Skeletal muscle tissue (tissue), 4 donors: Measurements from ENCODE around the gene RPL5. TPM values are rescaled to one million over a fixed set of nuclear protein-coding genes. Genes with fewer than 3 reads are reported as not detected.

ENCODE experiments used
- H3K27ac ChIP-seq: one replicate; pipeline ENCODE4 v1.7.0; 2013; ENCODE audit warnings: mild to moderate bottlenecking, low read depth, low read length, inconsistent platforms
- H3K27me3 ChIP-seq, 3 donors: one replicate each; pipeline ENCODE4 v1.7.0; 2013; ENCODE audit warnings: low read length in 3 of 3; ENCODE audit not compliant: control insufficient read depth in 3 of 3, insufficient read depth in 3 of 3
- H3K36me3 ChIP-seq, 3 donors: one replicate each; pipeline ENCODE4 v1.7.0; 2013; ENCODE audit warnings: low read length in 3 of 3; ENCODE audit not compliant: control insufficient read depth in 3 of 3, insufficient read depth in 3 of 3
- H3K4me1 ChIP-seq, 3 donors: one replicate each; pipeline ENCODE4 v1.7.0; 2013; ENCODE audit warnings: low read length in 3 of 3, mild to moderate bottlenecking in 3 of 3; ENCODE audit not compliant: control insufficient read depth in 3 of 3, insufficient read depth in 3 of 3
- H3K4me3 ChIP-seq, 3 donors: one replicate each; pipeline ENCODE4 v1.7.0; 2013; ENCODE audit warnings: low read length in 3 of 3
- H3K9ac ChIP-seq, 3 donors: one replicate each; pipeline ENCODE4 v1.7.0; 2013; ENCODE audit warnings: low read length in 3 of 3, mild to moderate bottlenecking in 3 of 3, moderate library complexity in 2 of 3, low read depth in 1 of 3
- H3K9me3 ChIP-seq, 3 donors: one replicate each; pipeline ENCODE4 v1.7.0; 2013; ENCODE audit warnings: low read length in 3 of 3; ENCODE audit not compliant: control insufficient read depth in 3 of 3
- total RNA-seq: library from RNA; depleted of rRNA; stranded (reverse); fragments of >200 nt; gene quantifications from one replicate; pipeline ENCODE4 v1.2.3, GENCODE V29; 2014
- donor health status: Osteomylitis.

Gene RPL5
- total RNA-seq, 1 donor from 2014 or later, result 1,925 TPM

DNA sequence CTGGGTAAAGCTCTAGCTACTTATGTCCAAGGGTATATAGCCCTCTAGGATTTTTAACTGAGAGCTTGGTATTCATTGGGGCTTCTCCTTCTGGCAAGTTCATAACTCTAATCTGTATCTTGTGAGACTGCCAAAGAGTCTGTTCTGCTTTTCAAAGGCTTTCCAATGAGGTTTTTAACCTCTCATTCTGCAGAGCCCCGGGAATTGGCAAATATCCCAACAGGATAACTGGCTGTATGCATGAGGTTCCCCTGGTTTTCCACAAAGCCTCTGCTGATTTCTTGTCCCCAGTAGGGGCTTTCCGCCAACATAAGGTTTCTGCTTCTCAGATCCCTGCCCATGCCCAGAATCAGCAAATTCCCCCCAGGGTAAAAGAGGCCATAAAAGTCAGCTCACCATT is 40.9 kb downstream of the RPL5 start:
- peaks cover under 1 to 6% (median 1%) of the 10 kb centered on the region in 3 donors for H3K4me1 ChIP-seq
- H3K36me3 ChIP-seq, result no peaks in the 10 kb centered on the region
- H3K9ac ChIP-seq, result no peak overlapping the region
- H3K4me3 ChIP-seq, result no peak overlapping the region
- no peaks in the 10 kb centered on the region for H3K9me3 ChIP-seq
- H3K27me3 ChIP-seq, result no peaks in the 10 kb centered on the region
- H3K27ac ChIP-seq, result no peak overlapping the region

DNA sequence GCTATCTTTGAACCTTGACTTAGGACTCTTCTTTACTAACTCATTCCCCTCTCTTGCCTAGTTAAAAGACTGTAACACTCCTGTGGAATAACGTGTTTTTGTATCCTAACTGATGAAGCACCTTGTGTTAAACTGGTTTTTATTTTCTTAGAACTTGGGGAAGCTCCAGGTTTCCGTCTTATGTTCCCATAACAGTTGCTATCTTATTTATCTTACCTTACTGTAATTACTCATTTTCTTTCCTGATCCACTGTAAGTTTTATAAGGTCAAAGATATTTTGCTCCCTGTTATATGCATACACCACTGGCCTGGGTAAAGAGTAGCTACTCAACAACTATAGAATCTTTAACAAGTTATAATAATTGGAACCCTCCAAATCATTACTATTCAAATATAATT is 43.1 kb downstream of the RPL5 start:
- Histone ChIP-seq H3K9me3 (no peaks in the 10 kb centered on the region), H3K27ac (no peak overlapping the region), H3K9ac (no peak overlapping the region), H3K4me1 (peaks cover 3 to 11% (median 3%) of the 10 kb centered on the region in 3 donors), H3K4me3 (no peak overlapping the region), H3K27me3 (no peaks in the 10 kb centered on the region), H3K36me3 (no peaks in the 10 kb centered on the region)

DNA sequence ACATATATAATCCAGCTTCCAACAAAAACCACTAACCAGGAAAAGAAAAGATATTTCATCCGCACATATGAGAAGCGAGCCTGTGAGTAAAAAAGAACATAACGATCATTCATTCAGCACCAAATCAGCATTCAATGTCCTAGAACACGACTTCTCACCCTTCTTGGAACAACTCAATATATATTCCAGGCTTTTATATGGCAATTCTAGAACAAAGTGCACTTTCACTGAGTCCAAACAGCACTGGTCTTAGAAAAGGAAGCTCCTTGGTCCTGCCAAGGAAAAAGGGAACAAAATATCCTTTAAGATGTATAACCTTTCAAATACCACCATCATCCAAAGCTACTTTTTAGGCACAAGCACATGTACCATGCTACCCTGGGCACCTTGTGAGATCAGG is 44.5 kb downstream of the RPL5 start:
- Histone ChIP-seq H3K9me3 (no peaks in the 10 kb centered on the region), H3K27ac (no peak overlapping the region), H3K4me3 (no peak overlapping the region), H3K36me3 (no peaks in the 10 kb centered on the region), H3K9ac (no peak overlapping the region), H3K4me1 (peaks cover 3 to 11% (median 3%) of the 10 kb centered on the region in 3 donors), H3K27me3 (no peaks in the 10 kb centered on the region)

DNA sequence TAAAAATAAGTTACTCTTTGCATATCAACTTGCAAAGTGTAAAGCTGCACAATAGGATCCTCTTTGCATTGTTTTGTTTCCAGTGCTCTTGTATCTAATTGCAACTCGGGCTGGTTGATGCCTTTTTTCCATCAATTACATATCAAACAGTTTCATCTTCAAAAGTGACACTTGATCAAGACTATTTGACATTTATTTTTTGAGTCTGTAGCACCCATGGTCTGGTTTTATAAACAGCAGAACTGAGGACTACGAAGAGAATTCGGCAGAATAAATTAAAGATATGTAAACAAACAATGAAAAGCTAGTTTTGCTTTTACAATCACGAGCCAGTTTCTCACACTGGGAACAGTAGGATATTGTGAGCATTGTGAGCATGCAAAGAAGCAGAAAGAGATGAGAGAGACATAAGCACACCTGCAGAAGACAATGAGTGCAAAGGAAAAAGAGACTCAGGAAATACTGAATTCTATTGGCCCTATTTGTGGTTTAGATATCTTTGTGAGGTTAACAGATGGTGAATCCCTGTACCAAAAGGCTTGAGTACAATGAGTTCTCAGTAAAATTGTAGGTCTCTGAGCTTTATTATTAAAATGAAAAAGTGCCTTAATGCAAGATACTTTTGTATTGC is 45.4 kb downstream of the RPL5 start:
- Histone ChIP-seq H3K4me1 (peaks cover 3 to 11% (median 3%) of the 10 kb centered on the region in 3 donors), H3K27ac (no peak overlapping the region)

DNA sequence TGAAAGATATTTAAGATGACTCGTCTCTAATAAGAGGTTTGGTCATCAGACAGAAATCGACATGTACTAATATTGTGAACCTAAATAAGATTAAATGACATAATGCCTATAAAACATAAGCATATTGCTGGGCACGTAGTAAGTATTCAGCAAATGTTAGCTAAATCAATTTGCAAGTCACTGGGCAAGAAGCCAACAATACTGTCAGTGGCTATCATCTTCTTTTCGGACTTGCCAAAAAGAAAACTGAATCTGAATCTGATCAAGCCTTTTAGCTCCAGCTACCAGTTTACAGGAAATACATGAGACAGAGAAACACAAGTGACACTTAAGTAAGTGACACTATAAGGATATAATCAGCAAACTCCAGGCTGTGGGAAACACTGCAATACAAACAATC is 46.0 kb downstream of the RPL5 start:
- Histone ChIP-seq H3K4me3 (no peak overlapping the region), H3K36me3 (no peaks in the 10 kb centered on the region), H3K4me1 (peaks cover 3 to 11% (median 3%) of the 10 kb centered on the region in 3 donors), H3K9me3 (no peaks in the 10 kb centered on the region), H3K27ac (no peak overlapping the region), H3K9ac (peak overlapping the region in 1 of 3 donors; percentile 54), H3K27me3 (no peaks in the 10 kb centered on the region)

More for the DNA sequence above, 45.4 kb downstream of the RPL5 start:
- Histone ChIP-seq H3K4me3 (no peak overlapping the region), H3K36me3 (no peaks in the 10 kb centered on the region), H3K9me3 (no peaks in the 10 kb centered on the region), H3K27me3 (no peaks in the 10 kb centered on the region), H3K9ac (peak overlapping the region in 1 of 3 donors; percentile 30)

DNA sequence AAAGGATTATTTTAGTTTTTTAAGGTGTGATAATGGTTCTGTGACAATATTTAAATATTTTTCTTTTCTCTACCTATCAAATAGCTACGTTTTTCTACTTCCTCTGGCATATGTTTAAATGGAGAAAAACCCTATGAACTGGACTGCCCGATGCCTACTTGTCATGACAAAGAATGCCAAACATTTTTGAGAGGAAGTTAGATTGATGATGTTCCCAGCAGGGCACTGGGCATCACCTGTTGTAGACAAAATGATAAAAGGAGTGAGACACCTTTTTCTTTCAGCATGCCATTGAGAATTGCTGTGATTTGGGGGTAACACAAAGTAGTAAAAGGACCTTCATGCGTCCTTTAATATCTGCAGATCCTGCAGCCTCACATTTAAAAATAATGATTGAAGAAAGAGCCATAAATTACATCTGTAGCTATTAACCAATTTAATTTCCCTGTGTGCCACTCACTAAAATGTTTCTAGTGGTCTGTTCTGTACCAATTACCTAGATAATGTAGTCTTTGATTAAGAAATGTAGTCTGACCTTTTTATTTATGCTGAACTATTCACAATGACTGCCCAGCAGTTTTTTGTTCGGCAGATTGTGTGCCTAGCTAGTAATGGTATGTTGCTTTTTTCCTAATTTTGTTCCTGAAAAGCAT is 47.6 kb downstream of the RPL5 start:
- Histone ChIP-seq H3K9me3 (no peaks in the 10 kb centered on the region), H3K27ac (no peak overlapping the region), H3K9ac (no peak overlapping the region), H3K4me1 (peaks cover 3 to 11% (median 3%) of the 10 kb centered on the region in 3 donors), H3K27me3 (no peaks in the 10 kb centered on the region), H3K36me3 (no peaks in the 10 kb centered on the region), H3K4me3 (no peak overlapping the region)

DNA sequence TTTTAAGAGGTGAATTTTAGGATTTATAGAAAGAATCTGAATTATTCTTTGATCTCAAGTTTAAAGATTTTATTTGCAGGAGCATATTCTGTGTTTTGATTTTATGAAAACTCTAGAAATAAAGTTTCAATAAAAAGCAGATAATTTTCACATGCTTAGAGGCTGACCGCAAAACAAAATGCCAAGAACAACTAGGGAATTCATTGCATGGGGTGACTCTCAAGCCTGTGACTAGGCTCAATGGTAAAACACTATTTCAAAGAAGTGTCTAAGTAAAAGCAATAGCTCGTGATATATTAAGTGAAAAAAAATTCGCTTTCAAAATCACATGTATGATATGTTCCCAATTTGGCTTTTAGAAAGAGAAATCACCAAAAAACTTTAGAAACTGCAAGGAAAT is 49.6 kb downstream of the RPL5 start:
- Histone ChIP-seq H3K4me3 (no peak overlapping the region), H3K9ac (no peak overlapping the region), H3K27me3 (no peaks in the 10 kb centered on the region), H3K4me1 (peaks cover 3 to 11% (median 3%) of the 10 kb centered on the region in 3 donors), H3K27ac (no peak overlapping the region), H3K36me3 (no peaks in the 10 kb centered on the region), H3K9me3 (no peaks in the 10 kb centered on the region)

DNA sequence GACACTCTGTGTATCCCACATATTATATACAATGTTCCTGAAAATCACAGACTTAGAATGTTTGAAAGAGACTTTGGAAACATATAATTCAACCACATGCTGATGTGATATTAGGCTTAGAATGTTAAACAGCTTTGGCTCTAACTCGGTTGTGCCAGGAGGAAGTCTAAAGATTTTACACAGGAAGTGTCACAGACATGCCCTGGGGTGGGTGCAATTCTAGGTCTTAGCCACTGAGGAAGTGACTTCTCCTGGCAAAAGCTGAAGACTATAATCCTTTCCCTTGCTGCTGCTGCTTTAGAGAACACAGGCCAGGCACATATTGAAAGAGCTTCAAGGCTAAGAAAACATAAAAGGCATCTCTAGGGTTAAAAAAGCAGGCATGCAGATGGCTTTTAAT is 51.0 kb downstream of the RPL5 start:
- peaks cover under 1 to 5% (median 2%) of the 10 kb centered on the region in 3 donors for H3K4me1 ChIP-seq
- no peaks in the 10 kb centered on the region for H3K27me3 ChIP-seq
- H3K36me3 ChIP-seq, result no peaks in the 10 kb centered on the region
- H3K9me3 ChIP-seq, result no peaks in the 10 kb centered on the region
- H3K4me3 ChIP-seq, result no peak overlapping the region
- no peak overlapping the region for H3K9ac ChIP-seq
- H3K27ac ChIP-seq, result no peak overlapping the region

DNA sequence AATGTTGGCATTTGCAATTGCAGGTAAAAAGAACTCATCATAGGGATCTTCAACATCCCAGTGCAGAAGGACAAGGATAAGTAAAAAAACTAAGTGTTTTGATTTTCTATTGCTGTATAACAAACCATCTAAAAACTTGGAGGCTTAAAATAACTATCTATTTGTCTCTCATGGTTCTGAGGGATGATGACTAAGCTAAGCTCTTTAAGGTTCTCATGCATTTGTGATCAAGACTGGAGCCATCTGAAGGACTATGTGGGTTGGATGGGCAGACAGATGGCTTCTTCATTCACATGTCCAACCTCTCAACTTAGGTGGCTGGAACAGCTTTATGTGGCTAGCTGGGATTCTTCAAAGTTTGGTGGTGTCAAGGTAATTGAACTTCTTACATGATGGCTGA is 51.5 kb downstream of the RPL5 start:
- Histone ChIP-seq H3K9me3 (no peaks in the 10 kb centered on the region), H3K4me3 (no peak overlapping the region), H3K27ac (no peak overlapping the region), H3K9ac (no peak overlapping the region), H3K27me3 (no peaks in the 10 kb centered on the region), H3K4me1 (no peaks in the 10 kb centered on the region), H3K36me3 (no peaks in the 10 kb centered on the region)

DNA sequence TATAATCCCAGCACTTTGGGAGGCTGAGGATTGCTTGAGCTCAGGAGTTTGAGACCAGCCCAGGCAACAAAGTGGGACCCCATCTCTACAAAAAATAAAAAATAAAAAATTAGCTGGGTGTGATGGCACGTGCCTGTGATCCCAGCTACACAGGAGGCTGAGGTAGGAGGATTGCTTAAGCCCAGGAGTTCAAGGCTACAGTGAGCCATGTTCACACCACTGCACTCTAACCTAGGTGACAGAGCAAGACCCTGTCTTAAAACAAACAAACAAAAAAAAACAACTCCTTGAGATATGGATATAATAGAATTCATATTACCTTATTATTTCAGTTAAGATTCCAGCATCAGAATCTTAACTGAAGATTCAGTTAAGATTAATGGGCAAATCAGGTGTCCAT is 52.4 kb downstream of the RPL5 start:
- Histone ChIP-seq H3K27me3 (no peaks in the 10 kb centered on the region), H3K36me3 (no peaks in the 10 kb centered on the region), H3K27ac (no peak overlapping the region), H3K4me1 (no peaks in the 10 kb centered on the region), H3K9me3 (no peaks in the 10 kb centered on the region), H3K4me3 (no peak overlapping the region), H3K9ac (no peak overlapping the region)
